Esophagus squamous epithelium (tissue), 5 donors: Measurements from ENCODE around the gene IFNA7. TPM values are rescaled to one million over a fixed set of nuclear protein-coding genes. Genes with fewer than 3 reads are reported as not detected.

ENCODE experiments used
- DNase-seq: peaks from one replicate; lab custom pipeline; 2025; lab: John Stamatoyannopoulos, UW
- H3K27ac ChIP-seq, 4 donors: fragments of 200-600 bp; sonication (generic); one replicate each; pipeline ENCODE4 v1.5.1; 2016 to 2019; ENCODE audit warnings: mild to moderate bottlenecking in 1 of 4
- H3K27me3 ChIP-seq, 4 donors: fragments of 200-600 bp; sonication (generic); 1 replicate in 3 of 4; 2 replicates in 1 of 4; pipeline versions ENCODE4 v1.5.1 to v1.6.0; 2017 to 2021; ENCODE audit warnings: antibody characterized with exemption in 1 of 4
- H3K36me3 ChIP-seq, 3 donors: fragments of 200-600 bp; sonication (generic); one replicate each; pipeline ENCODE4 v1.5.1; 2016 to 2019
- H3K4me1 ChIP-seq, 3 donors: fragments of 200-600 bp; sonication (generic); one replicate each; pipeline ENCODE4 v1.5.1; 2017 to 2019
- H3K4me3 ChIP-seq, 4 donors: fragments of 200-600 bp; sonication (generic); 1 replicate in 3 of 4; 2 replicates in 1 of 4; pipeline ENCODE4 v1.5.1; 2016 to 2019; ENCODE audit warnings: mild to moderate bottlenecking in 2 of 4, moderate library complexity in 1 of 4
- H3K9me3 ChIP-seq, 3 donors: fragments of 200-600 bp; sonication (generic); one replicate each; pipeline ENCODE4 v1.5.1; 2016 to 2019
- POLR2A ChIP-seq, 4 donors: fragments of 450-650 bp; IDR thresholded peaks; one replicate each; pipeline ENCODE4 v1.6.1; 2017; ENCODE audit warnings: antibody characterized with exemption in 4 of 4, mild to moderate bottlenecking in 4 of 4, moderate library complexity in 3 of 4
- WGBS, 2 donors: methylation state at CpG; one replicate each; pipeline ENCODE4 v1.1.5; 2018; 5-methylcytosine and 5-hydroxymethylcytosine counted together
- intact Hi-C: fragments of 100-400 bp; cut with DNase I; formaldehyde crosslinking; loops from one replicate; pipeline ENCODE4 v1.15.0; 2022
- total RNA-seq, 4 donors: library from RNA; depleted of rRNA; stranded (reverse); fragments of >200 nt; gene quantifications; one replicate each; pipeline ENCODE4 v1.1.0, GENCODE V29; 2016
- TF ChIP-seq, protein P1 (sequence below), 6 experiments: fragments of 450-650 bp in 4 of 6; fragments of 200-600 bp in 2 of 6; sonication (generic) in 2 of 6; IDR thresholded peaks; one replicate each; pipeline ENCODE4 v1.5.1; 2016 to 2019; ENCODE audit warnings: antibody characterized with exemption in 6 of 6, mild to moderate bottlenecking in 4 of 6, moderate library complexity in 4 of 6
- donor health status: DM: yes; HTN: yes; CAD: no.

The IFNA7 gene
- total RNA-seq, 4 donors from 2014 or later: not detected

DNA sequence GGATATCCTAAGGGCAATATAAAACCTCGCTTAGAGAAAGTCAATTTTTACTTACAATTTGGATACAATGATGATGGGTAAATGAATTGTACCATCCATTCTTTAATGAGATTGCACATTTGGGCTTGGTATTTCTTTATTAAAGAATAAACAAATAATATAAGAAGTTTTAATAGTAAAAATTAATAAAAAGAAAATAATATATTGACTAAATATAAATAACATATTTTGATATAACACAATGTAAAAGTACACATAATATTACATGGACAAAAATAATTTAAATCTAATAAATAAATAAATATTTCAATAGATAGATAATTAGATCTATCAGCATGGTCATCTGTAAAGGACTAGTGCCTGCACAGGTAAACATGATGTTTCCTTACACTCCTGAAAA is 36.5 kb downstream of the IFNA7 start:
- Histone ChIP-seq H3K4me3 (no peak overlapping the region), H3K9me3 (no peaks in the 10 kb centered on the region), H3K36me3 (no peaks in the 10 kb centered on the region), H3K27me3 (no peaks in the 10 kb centered on the region), H3K4me1 (no peaks in the 10 kb centered on the region), H3K27ac (no peak overlapping the region)
- 78 to 84% methylated on average over 1 of the region's 1 CpG for WGBS, 2 donors
- no peak for DNase-seq
- TF ChIP-seq POLR2A (IDR thresholded peaks at IDR 0.05): no peak
- TF ChIP-seq, protein P1, sequence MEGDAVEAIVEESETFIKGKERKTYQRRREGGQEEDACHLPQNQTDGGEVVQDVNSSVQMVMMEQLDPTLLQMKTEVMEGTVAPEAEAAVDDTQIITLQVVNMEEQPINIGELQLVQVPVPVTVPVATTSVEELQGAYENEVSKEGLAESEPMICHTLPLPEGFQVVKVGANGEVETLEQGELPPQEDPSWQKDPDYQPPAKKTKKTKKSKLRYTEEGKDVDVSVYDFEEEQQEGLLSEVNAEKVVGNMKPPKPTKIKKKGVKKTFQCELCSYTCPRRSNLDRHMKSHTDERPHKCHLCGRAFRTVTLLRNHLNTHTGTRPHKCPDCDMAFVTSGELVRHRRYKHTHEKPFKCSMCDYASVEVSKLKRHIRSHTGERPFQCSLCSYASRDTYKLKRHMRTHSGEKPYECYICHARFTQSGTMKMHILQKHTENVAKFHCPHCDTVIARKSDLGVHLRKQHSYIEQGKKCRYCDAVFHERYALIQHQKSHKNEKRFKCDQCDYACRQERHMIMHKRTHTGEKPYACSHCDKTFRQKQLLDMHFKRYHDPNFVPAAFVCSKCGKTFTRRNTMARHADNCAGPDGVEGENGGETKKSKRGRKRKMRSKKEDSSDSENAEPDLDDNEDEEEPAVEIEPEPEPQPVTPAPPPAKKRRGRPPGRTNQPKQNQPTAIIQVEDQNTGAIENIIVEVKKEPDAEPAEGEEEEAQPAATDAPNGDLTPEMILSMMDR (IDR thresholded peaks at IDR 0.05): no peak
- intact Hi-C loops: no loop called here

DNA sequence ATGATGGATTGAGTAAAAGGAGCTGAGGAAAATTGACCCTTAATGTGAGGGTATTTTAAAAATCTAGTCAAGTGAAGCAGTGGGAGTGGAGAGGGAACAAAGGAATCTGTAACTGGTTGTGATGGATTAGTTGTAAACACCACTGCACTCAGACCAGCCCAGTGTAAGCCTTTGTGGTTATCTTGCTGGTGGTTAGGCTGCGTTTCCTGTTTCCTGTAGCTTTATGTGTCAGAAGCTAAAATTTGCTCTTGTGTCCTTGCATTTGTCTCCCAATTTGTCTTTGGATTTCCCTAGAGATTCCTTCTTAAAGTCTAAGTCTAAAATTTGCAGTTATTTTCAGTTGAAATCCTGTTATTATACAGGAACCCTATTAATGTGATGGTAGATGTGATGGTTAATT is 41.8 kb downstream of the IFNA7 start:
- Histone ChIP-seq H3K27me3 (no peaks in the 10 kb centered on the region), H3K9me3 (no peaks in the 10 kb centered on the region), H3K36me3 (no peaks in the 10 kb centered on the region), H3K27ac (no peak overlapping the region), H3K4me1 (no peaks in the 10 kb centered on the region), H3K4me3 (no peak overlapping the region)
- DNase-seq: no peak
- TF ChIP-seq, protein P1 (IDR thresholded peaks at IDR 0.05): no peak
- no peak for TF ChIP-seq POLR2A (IDR thresholded peaks at IDR 0.05)
- intact Hi-C loops: no loop called here
- WGBS, 2 donors: 0% methylated on average over 1 of the region's 1 CpG

DNA sequence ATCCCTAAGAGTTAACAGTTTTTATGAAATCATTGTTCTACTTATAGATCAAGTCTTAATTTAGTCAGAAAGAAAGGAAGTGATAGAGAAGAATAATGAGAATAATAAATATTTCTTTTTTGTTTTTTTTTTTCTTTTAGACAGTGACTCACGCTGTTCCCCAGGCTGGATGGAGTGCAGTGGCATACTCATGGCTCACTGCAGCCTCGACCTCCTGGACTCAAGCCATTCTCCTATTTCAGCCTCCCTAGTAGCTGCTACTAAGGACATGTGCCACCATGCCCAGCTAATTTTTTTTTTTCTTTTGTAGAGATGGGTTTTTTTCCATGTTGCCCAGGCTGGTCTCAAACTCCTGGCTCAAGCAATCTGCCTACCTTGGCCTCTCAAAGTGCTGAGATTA is 46.5 kb downstream of the IFNA7 start:
- Histone ChIP-seq H3K36me3 (no peaks in the 10 kb centered on the region), H3K9me3 (no peaks in the 10 kb centered on the region), H3K27me3 (no peaks in the 10 kb centered on the region), H3K4me3 (no peak overlapping the region), H3K27ac (no peak overlapping the region), H3K4me1 (peaks cover 0 to 5% (median 0%) of the 10 kb centered on the region in 3 donors)
- TF ChIP-seq POLR2A (IDR thresholded peaks at IDR 0.05): no peak
- TF ChIP-seq, protein P1 (IDR thresholded peaks at IDR 0.05): no peak
- no peak for DNase-seq
- intact Hi-C loops: no loop called here
- 40 to 46% methylated on average over 2 of the region's 2 CpGs for WGBS, 2 donors

DNA sequence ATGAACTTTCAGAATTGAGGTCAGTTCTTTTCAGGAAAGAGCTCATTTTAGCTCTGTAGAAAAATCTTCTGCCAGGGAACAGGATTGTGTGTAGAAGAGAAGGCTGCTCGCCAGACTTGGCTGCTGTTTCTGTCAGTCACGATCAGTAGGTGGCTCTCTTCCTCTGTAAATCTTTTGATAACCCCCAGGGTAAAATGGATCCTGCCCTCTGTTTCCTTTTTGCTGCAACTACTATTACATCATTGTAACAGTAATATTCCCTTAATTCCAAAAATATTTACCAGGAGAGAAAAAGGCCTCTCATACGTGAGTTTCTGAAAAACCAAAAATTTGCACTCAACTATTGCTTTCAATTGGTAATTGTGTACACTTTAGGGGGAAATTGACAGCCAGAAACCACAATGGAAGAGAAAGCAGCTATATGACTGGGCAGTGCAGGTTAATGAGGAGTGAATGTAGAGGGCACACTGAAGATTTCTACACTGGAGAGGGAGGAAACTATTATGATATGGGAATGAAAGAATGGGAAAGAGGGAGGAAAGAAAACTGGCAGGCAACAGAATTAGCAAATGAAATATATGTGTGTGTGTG is 47.9 kb downstream of the IFNA7 start:
- WGBS, 2 donors: 10 to 21% methylated on average over 3 of the region's 3 CpGs

DNA sequence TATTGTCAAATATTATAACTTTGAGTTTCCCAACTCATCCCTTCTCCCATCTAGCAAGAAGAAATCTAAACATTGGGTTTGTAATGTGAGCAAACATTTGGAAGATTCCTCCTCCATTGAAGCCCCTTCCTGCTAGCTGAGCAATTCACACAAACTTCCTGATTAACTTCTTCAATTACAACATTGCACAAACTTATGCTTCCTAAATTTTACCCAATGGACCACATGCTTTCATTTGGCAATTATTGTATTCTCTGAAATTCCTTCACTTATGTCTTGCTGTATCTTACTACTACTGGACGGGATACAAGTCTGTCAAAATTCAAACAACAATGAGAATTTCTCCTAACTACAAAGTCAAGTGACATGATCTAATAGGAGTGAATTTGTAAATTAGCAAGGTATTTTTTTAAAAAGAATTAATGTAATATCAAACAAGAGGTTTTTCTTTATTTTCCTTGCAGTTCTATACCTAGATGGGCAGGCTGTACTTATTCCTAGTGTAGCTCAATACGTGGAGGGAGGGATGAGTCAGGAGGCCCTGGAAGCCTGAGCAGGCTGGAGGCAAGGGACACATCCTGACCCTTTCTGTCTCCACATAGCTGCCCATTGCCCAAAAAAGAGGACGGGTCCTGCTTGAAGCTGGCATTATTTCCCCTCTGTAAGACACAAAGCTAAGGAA is 48.5 kb downstream of the IFNA7 start:
- H3K27me3 ChIP-seq: no peaks in the 10 kb centered on the region
- no peak overlapping the region for H3K4me3 ChIP-seq
- DNase-seq: no peak
- H3K4me1 ChIP-seq: peaks cover 0 to 5% (median 0%) of the 10 kb centered on the region in 3 donors
- WGBS, 2 donors: 27 to 53% methylated on average over 3 of the region's 3 CpGs
- intact Hi-C loops: no loop called here
- TF ChIP-seq POLR2A (IDR thresholded peaks at IDR 0.05): no peak
- TF ChIP-seq, protein P1 (IDR thresholded peaks at IDR 0.05): no peak
- no peak overlapping the region for H3K27ac ChIP-seq
- no peaks in the 10 kb centered on the region for H3K9me3 ChIP-seq
- H3K36me3 ChIP-seq: no peaks in the 10 kb centered on the region

More for the DNA sequence above, 47.9 kb downstream of the IFNA7 start:
- TF ChIP-seq POLR2A (IDR thresholded peaks at IDR 0.05): no peak
- TF ChIP-seq, protein P1 (IDR thresholded peaks at IDR 0.05): no peak
- peaks cover 0 to 5% (median 0%) of the 10 kb centered on the region in 3 donors for H3K4me1 ChIP-seq
- H3K27ac ChIP-seq: no peak overlapping the region
- DNase-seq: no peak
- H3K4me3 ChIP-seq: no peak overlapping the region
- intact Hi-C loops: no loop called here
- no peaks in the 10 kb centered on the region for H3K36me3 ChIP-seq
- H3K9me3 ChIP-seq: no peaks in the 10 kb centered on the region
- H3K27me3 ChIP-seq: no peaks in the 10 kb centered on the region
